Measurements from ENCODE around the gene PREX1. TPM values are rescaled to one million over a fixed set of nuclear protein-coding genes. Genes with fewer than 3 reads are reported as not detected.

The PREX1 gene
- total and polyA plus RNA-seq, 7 experiments from 2014 or later: 2.9 to 143 (median 48.6) TPM

GRCh38 chr20:48849779-48850178 is 22.0 kb upstream of the PREX1 start:
- peaks cover 0 to 4% (median 0%) of the 10 kb centered on the region in 5 donors for H3K27me3 Mint-ChIP-seq
- ATAC-seq (no peak), DNase-seq (no peak)
- H3K4me1 Mint-ChIP-seq: peaks cover 0 to 6% (median 0%) of the 10 kb centered on the region in 7 donors
- POLR2A ChIA-PET: no interaction called here
- H3K9me3 Mint-ChIP-seq: peaks cover 0 to 14% (median 1%) of the 10 kb centered on the region in 11 donors
- Histone ChIP-seq H3K9me3 (ENCODE audit: control insufficient read depth in 2 of 3, low read length in 3 of 3) (no peaks in the 10 kb centered on the region), H3K4me3 (ENCODE audit: low read length) (no peak overlapping the region), H3K4me1 (ENCODE audit: control insufficient read depth in 2 of 2, insufficient read depth in 2 of 2, low read length in 2 of 2) (no peaks in the 10 kb centered on the region), H3K27ac (ENCODE audit: low read depth, low read length) (no peak overlapping the region), H3K27me3 (ENCODE audit: control insufficient read depth in 2 of 2, insufficient read depth in 2 of 2, low read length in 2 of 2) (no peaks in the 10 kb centered on the region), H3K36me3 (ENCODE audit: control insufficient read depth in 2 of 3, insufficient read depth in 3 of 3, low read length in 3 of 3) (no peaks in the 10 kb centered on the region)
- H3K27ac Mint-ChIP-seq: no peak overlapping the region
- peaks cover 0 to 5% (median 0%) of the 10 kb centered on the region in 5 donors for H3K36me3 Mint-ChIP-seq
- CTCF ChIA-PET: interaction anchor here (0.7 kb wide), 1 partner anchor 111 kb away, joined by 5 read pairs; no protein-coding TSS in a partner anchor
- no peak overlapping the region for H3K4me3 Mint-ChIP-seq
- intact Hi-C loops (cut with micrococcal nuclease): no loop called here

- peaks cover 0 to 14% (median 1%) of the 10 kb centered on the region in 11 donors for H3K9me3 Mint-ChIP-seq
- peaks cover 0 to 6% (median 0%) of the 10 kb centered on the region in 7 donors for H3K4me1 Mint-ChIP-seq
- DNase-seq: no peak
- Histone ChIP-seq H3K4me1 (ENCODE audit: control insufficient read depth in 2 of 2, insufficient read depth in 2 of 2, low read length in 2 of 2) (no peaks in the 10 kb centered on the region), H3K9me3 (ENCODE audit: control insufficient read depth in 2 of 3, low read length in 3 of 3) (no peaks in the 10 kb centered on the region), H3K27ac (ENCODE audit: low read depth, low read length) (no peak overlapping the region), H3K36me3 (ENCODE audit: control insufficient read depth in 2 of 3, insufficient read depth in 3 of 3, low read length in 3 of 3) (no peaks in the 10 kb centered on the region), H3K27me3 (ENCODE audit: control insufficient read depth in 2 of 2, insufficient read depth in 2 of 2, low read length in 2 of 2) (no peaks in the 10 kb centered on the region), H3K4me3 (ENCODE audit: low read length) (no peak overlapping the region)
- no peak overlapping the region for H3K27ac Mint-ChIP-seq
- H3K36me3 Mint-ChIP-seq: peaks cover 0 to 5% (median 0%) of the 10 kb centered on the region in 5 donors
- ChIA-PET CTCF (no interaction called here), POLR2A (no interaction called here)
- no peak for ATAC-seq
- peaks cover 0 to 4% (median 0%) of the 10 kb centered on the region in 5 donors for H3K27me3 Mint-ChIP-seq
- intact Hi-C loops (cut with micrococcal nuclease): no loop called here
- H3K4me3 Mint-ChIP-seq: no peak overlapping the region
Observed at GRCh38 chr20:48849299-48849698, 21.5 kb upstream of the PREX1 start.

- H3K36me3 Mint-ChIP-seq: peaks cover 0 to 3% (median 0%) of the 10 kb centered on the region in 5 donors
- H3K4me1 Mint-ChIP-seq: peaks cover 0 to 6% (median 0%) of the 10 kb centered on the region in 7 donors
- H3K27me3 Mint-ChIP-seq: peaks cover 0 to 4% (median 0%) of the 10 kb centered on the region in 5 donors
- CTCF ChIA-PET: no interaction called here
- DNase-seq (no peak), ATAC-seq (no peak)
- Histone ChIP-seq H3K4me3 (ENCODE audit: low read length) (no peak overlapping the region), H3K36me3 (ENCODE audit: control insufficient read depth in 2 of 3, insufficient read depth in 3 of 3, low read length in 3 of 3) (no peaks in the 10 kb centered on the region), H3K4me1 (ENCODE audit: control insufficient read depth in 2 of 2, insufficient read depth in 2 of 2, low read length in 2 of 2) (no peaks in the 10 kb centered on the region), H3K9me3 (ENCODE audit: control insufficient read depth in 2 of 3, low read length in 3 of 3) (no peaks in the 10 kb centered on the region), H3K27ac (ENCODE audit: low read depth, low read length) (no peak overlapping the region), H3K27me3 (ENCODE audit: control insufficient read depth in 2 of 2, insufficient read depth in 2 of 2, low read length in 2 of 2) (no peaks in the 10 kb centered on the region)
- intact Hi-C loops (cut with micrococcal nuclease): no loop called here
- H3K27ac Mint-ChIP-seq: no peak overlapping the region
- POLR2A ChIA-PET: no interaction called here
- H3K9me3 Mint-ChIP-seq: peaks cover 0 to 5% (median under 1%) of the 10 kb centered on the region in 11 donors
- no peak overlapping the region for H3K4me3 Mint-ChIP-seq
Observed at GRCh38 chr20:48847498-48848205, 19.9 kb upstream of the PREX1 start.

GRCh38 chr20:48846516-48847492 is 19.0 kb upstream of the PREX1 start:
- Histone ChIP-seq H3K4me1 (ENCODE audit: control insufficient read depth in 2 of 2, insufficient read depth in 2 of 2, low read length in 2 of 2) (no peaks in the 10 kb centered on the region), H3K9me3 (ENCODE audit: control insufficient read depth in 2 of 3, low read length in 3 of 3) (no peaks in the 10 kb centered on the region), H3K4me3 (ENCODE audit: low read length) (no peak overlapping the region), H3K27ac (ENCODE audit: low read depth, low read length) (no peak overlapping the region), H3K27me3 (ENCODE audit: control insufficient read depth in 2 of 2, insufficient read depth in 2 of 2, low read length in 2 of 2) (no peaks in the 10 kb centered on the region), H3K36me3 (ENCODE audit: control insufficient read depth in 2 of 3, insufficient read depth in 3 of 3, low read length in 3 of 3) (no peaks in the 10 kb centered on the region)
- ChIA-PET CTCF (no interaction called here), POLR2A (no interaction called here)
- peaks cover 0 to 4% (median 0%) of the 10 kb centered on the region in 11 donors for H3K9me3 Mint-ChIP-seq
- no peaks in the 10 kb centered on the region for H3K36me3 Mint-ChIP-seq
- H3K4me3 Mint-ChIP-seq: no peak overlapping the region
- ATAC-seq: peak; percentile 65
- H3K27me3 Mint-ChIP-seq: peaks cover 0 to 11% (median 0%) of the 10 kb centered on the region in 5 donors
- DNase-seq: peak in 1 of 9 donors; percentile 68
- H3K27ac Mint-ChIP-seq: no peak overlapping the region
- intact Hi-C loops (cut with micrococcal nuclease): no loop called here
- peaks cover 0 to 6% (median 0%) of the 10 kb centered on the region in 7 donors for H3K4me1 Mint-ChIP-seq

GRCh38 chr20:48845721-48846306 is 18.0 kb upstream of the PREX1 start:
- Mint-ChIP-seq H3K9me3 (peaks cover 0 to 4% (median 0%) of the 10 kb centered on the region in 11 donors), H3K36me3 (no peaks in the 10 kb centered on the region), H3K4me1 (peaks cover 0 to 6% (median 0%) of the 10 kb centered on the region in 7 donors), H3K4me3 (no peak overlapping the region), H3K27ac (no peak overlapping the region), H3K27me3 (peaks cover 0 to 15% (median 0%) of the 10 kb centered on the region in 5 donors)
- H3K4me1 ChIP-seq (ENCODE audit: control insufficient read depth in 2 of 2, insufficient read depth in 2 of 2, low read length in 2 of 2): no peaks in the 10 kb centered on the region
- H3K4me3 ChIP-seq (ENCODE audit: low read length): no peak overlapping the region
- no peaks in the 10 kb centered on the region for H3K36me3 ChIP-seq (ENCODE audit: control insufficient read depth in 2 of 3, insufficient read depth in 3 of 3, low read length in 3 of 3)
- H3K9me3 ChIP-seq (ENCODE audit: control insufficient read depth in 2 of 3, low read length in 3 of 3): no peaks in the 10 kb centered on the region
- POLR2A ChIA-PET: interaction anchor here (0.6 to 1.1 kb wide), 3 partner anchors 10 to 156 kb away, joined by 3 read pairs; no protein-coding TSS in a partner anchor
- CTCF ChIA-PET: interaction anchor here (0.7 kb wide), 2 partner anchors 35 to 1692 kb away, joined by 5 to 6 read pairs; no protein-coding TSS in a partner anchor
- no peaks in the 10 kb centered on the region for H3K27me3 ChIP-seq (ENCODE audit: control insufficient read depth in 2 of 2, insufficient read depth in 2 of 2, low read length in 2 of 2)
- intact Hi-C loops (cut with micrococcal nuclease): no loop called here
- no peak overlapping the region for H3K27ac ChIP-seq (ENCODE audit: low read depth, low read length)
- DNase-seq (no peak), ATAC-seq (no peak)

- H3K27ac Mint-ChIP-seq: no peak overlapping the region
- POLR2A ChIA-PET: interaction anchor here (0.6 to 1.1 kb wide), 3 partner anchors 9 to 1182 kb away, joined by 3 to 4 read pairs (median 3); no protein-coding TSS in a partner anchor
Observed at GRCh38 chr20:48844996-48845395, 17.2 kb upstream of the PREX1 start.

More at GRCh38 chr20:48844996-48845395, 17.2 kb upstream of the PREX1 start:
- H3K4me3 ChIP-seq (ENCODE audit: low read length): no peak overlapping the region
- H3K36me3 Mint-ChIP-seq: no peaks in the 10 kb centered on the region
- H3K36me3 ChIP-seq (ENCODE audit: control insufficient read depth in 2 of 3, insufficient read depth in 3 of 3, low read length in 3 of 3): no peaks in the 10 kb centered on the region
- peaks cover 0 to 4% (median 0%) of the 10 kb centered on the region in 11 donors for H3K9me3 Mint-ChIP-seq
- no peak overlapping the region for H3K27ac ChIP-seq (ENCODE audit: low read depth, low read length)
- peaks cover 0 to 15% (median 0%) of the 10 kb centered on the region in 5 donors for H3K27me3 Mint-ChIP-seq
- DNase-seq: no peak
- H3K9me3 ChIP-seq (ENCODE audit: control insufficient read depth in 2 of 3, low read length in 3 of 3): no peaks in the 10 kb centered on the region
- ATAC-seq: no peak
- CTCF ChIA-PET: interaction anchor here (0.7 kb wide), 2 partner anchors 35 to 1693 kb away, joined by 5 to 6 read pairs; no protein-coding TSS in a partner anchor
- H3K4me1 Mint-ChIP-seq: peaks cover 0 to 6% (median 0%) of the 10 kb centered on the region in 7 donors
- H3K4me3 Mint-ChIP-seq: no peak overlapping the region
- intact Hi-C loops (cut with micrococcal nuclease): no loop called here
- no peaks in the 10 kb centered on the region for H3K27me3 ChIP-seq (ENCODE audit: control insufficient read depth in 2 of 2, insufficient read depth in 2 of 2, low read length in 2 of 2)
- H3K4me1 ChIP-seq (ENCODE audit: control insufficient read depth in 2 of 2, insufficient read depth in 2 of 2, low read length in 2 of 2): no peaks in the 10 kb centered on the region
